Neuronal stem cell (in vitro differentiated cells): ENCODE measurements around the gene VCP.

Experiments used
- DNase-seq: peaks from one replicate; pipeline ENCODE4 v3.0.0-alpha.2; 2013; ENCODE audit warnings: low spot score
- H2AFZ ChIP-seq: one replicate; pipeline ENCODE4 v1.6.1; 2013; ENCODE audit warnings: mild to moderate bottlenecking, low read length, inconsistent platforms
- H2AK5ac ChIP-seq: 2 replicates; pipeline ENCODE4 v1.6.1; 2013; ENCODE audit warnings: low read depth, mild to moderate bottlenecking, inconsistent platforms, low read length, moderate library complexity, mixed read lengths
- H2BK120ac ChIP-seq: 2 replicates; pipeline ENCODE4 v1.6.1; 2013; ENCODE audit warnings: low read depth, mild to moderate bottlenecking, inconsistent platforms, low read length, moderate library complexity, mixed read lengths
- H2BK12ac ChIP-seq: one replicate; pipeline ENCODE4 v1.6.1; 2013; ENCODE audit warnings: low read length, inconsistent platforms
- H2BK15ac ChIP-seq: 2 replicates; pipeline ENCODE4 v1.6.1; 2013; ENCODE audit warnings: mild to moderate bottlenecking, low read length, inconsistent platforms, mixed read lengths
- H2BK5ac ChIP-seq: one replicate; pipeline ENCODE4 v1.6.1; 2013; ENCODE audit warnings: inconsistent platforms, mild to moderate bottlenecking, low read length, moderate library complexity
- H3K14ac ChIP-seq: one replicate; pipeline ENCODE4 v1.6.1; 2013; ENCODE audit warnings: low read length, inconsistent platforms
- H3K18ac ChIP-seq: 2 replicates; pipeline ENCODE4 v1.6.1; 2013; ENCODE audit warnings: low read length, inconsistent platforms
- H3K23ac ChIP-seq: 2 replicates; pipeline ENCODE4 v1.6.1; 2013; ENCODE audit warnings: low read depth, mild to moderate bottlenecking, mixed read lengths, low read length, inconsistent platforms; ENCODE audit not compliant: poor library complexity
- H3K27ac ChIP-seq: replicated peaks from 3 replicates; pipeline ENCODE4 v1.5.1; 2013; ENCODE audit warnings: low read length, inconsistent platforms
- H3K27me3 ChIP-seq, 3 experiments: 2 replicates each; pipeline ENCODE4 v1.6.1; 2013; ENCODE audit warnings: low read length in 3 of 3, mild to moderate bottlenecking in 2 of 3, inconsistent platforms in 1 of 3, low read depth in 1 of 3, mixed read lengths in 1 of 3, moderate library complexity in 1 of 3; ENCODE audit not compliant: control insufficient read depth in 3 of 3, insufficient read depth in 3 of 3
- H3K36me3 ChIP-seq, 2 donors: replicated peaks in 1 of 2; 2 replicates each; pipeline ENCODE4 v1.6.1; 2013; ENCODE audit warnings: low read length in 2 of 2; ENCODE audit not compliant: control insufficient read depth in 2 of 2, insufficient read depth in 2 of 2
- H3K4ac ChIP-seq: 2 replicates; pipeline ENCODE4 v1.6.1; 2013; ENCODE audit warnings: inconsistent platforms, mild to moderate bottlenecking, low read length, moderate library complexity
- H3K4me1 ChIP-seq, 2 donors: 1 replicate in 1 of 2; 2 replicates in 1 of 2; pipeline ENCODE4 v1.6.1; 2013; ENCODE audit warnings: low read length in 2 of 2, low read depth in 1 of 2; ENCODE audit not compliant: control insufficient read depth in 2 of 2, insufficient read depth in 1 of 2
- H3K4me2 ChIP-seq: one replicate; pipeline ENCODE4 v1.6.1; 2013; ENCODE audit warnings: mild to moderate bottlenecking, low read length, inconsistent platforms; ENCODE audit not compliant: insufficient read depth, poor library complexity, severe bottlenecking
- H3K4me3 ChIP-seq, 2 donors: 2 replicates each; pipeline ENCODE4 v1.5.1; 2013; ENCODE audit warnings: low read length in 2 of 2, mild to moderate bottlenecking in 2 of 2, inconsistent platforms in 1 of 2, moderate library complexity in 1 of 2
- H3K79me1 ChIP-seq: one replicate; pipeline ENCODE4 v1.6.1; 2013; ENCODE audit warnings: low read depth, mild to moderate bottlenecking, inconsistent platforms, low read length, moderate library complexity
- H3K9ac ChIP-seq: one replicate; pipeline ENCODE4 v1.6.1; 2013; ENCODE audit warnings: mild to moderate bottlenecking, low read depth, low read length, inconsistent platforms; ENCODE audit not compliant: poor library complexity
- H3K9me3 ChIP-seq, 2 donors: replicated peaks in 1 of 2; 2 replicates each; pipeline versions ENCODE3 to v1.6.1; 2013; ENCODE audit warnings: low read length in 2 of 2, mild to moderate bottlenecking in 2 of 2, inconsistent platforms in 1 of 2, low read depth in 1 of 2, mixed read lengths in 1 of 2, moderate library complexity in 1 of 2; ENCODE audit not compliant: control insufficient read depth in 2 of 2, insufficient read depth in 1 of 2
- H4K8ac ChIP-seq: one replicate; pipeline ENCODE4 v1.6.1; 2013; ENCODE audit warnings: low read depth, mild to moderate bottlenecking, inconsistent platforms, low read length, moderate library complexity
- H4K91ac ChIP-seq: one replicate; pipeline ENCODE4 v1.6.1; 2013; ENCODE audit warnings: low read length, low read depth, mild to moderate bottlenecking, inconsistent platforms; ENCODE audit not compliant: poor library complexity
- WGBS, 2 donors: extraction: QIAGEN DNeasy Blood & Tissue Kit; methylation state at CpG; one replicate each; pipeline ENCODE4 v1.1.7; 2013; ENCODE audit warnings: missing lambda C conversion rate in 2 of 2, mixed read lengths in 1 of 2; ENCODE audit not compliant: insufficient read length in 2 of 2, insufficient replicate concordance in 1 of 2; ENCODE audit errors: extremely low coverage in 2 of 2; 5-methylcytosine and 5-hydroxymethylcytosine counted together

The VCP gene

DNA sequence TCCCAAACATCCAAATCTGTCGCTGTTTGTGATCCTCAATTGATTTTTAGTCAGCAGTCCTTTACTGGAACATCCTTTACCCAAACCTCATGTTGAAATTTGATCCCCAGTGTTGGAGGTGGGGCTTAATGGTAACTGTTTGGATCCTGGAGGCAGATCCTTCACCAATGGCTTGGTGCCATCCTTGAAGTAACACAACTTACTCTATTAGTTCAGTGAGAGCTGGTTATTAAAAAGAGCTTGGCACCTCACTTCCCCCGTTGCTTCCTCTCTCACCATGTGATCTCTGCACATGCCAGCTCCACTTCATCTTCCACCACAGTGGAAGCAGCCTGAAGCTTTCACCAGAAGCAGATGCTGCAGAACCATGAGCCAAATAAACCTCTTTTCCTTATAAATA lies 42.6 kb downstream of the VCP start:
- no peak overlapping the region for H3K9ac ChIP-seq
- no peak overlapping the region for H2BK15ac ChIP-seq
- H3K4me3 ChIP-seq, result no peak overlapping the region
- WGBS, 2 donors, result no CpG with 5 or more reads among the region's 2 CpGs
- H3K14ac ChIP-seq, result no peak overlapping the region
- H3K23ac ChIP-seq, result no peak overlapping the region
- no peaks in the 10 kb centered on the region for H3K79me1 ChIP-seq
- no peak overlapping the region for H4K91ac ChIP-seq
- no peak overlapping the region for H3K4ac ChIP-seq
- H4K8ac ChIP-seq, result no peak overlapping the region
- H3K4me2 ChIP-seq, result no peak overlapping the region
- H2AFZ ChIP-seq, result no peak overlapping the region
- no peak overlapping the region for H2BK12ac ChIP-seq
- H3K27me3 ChIP-seq, result no peaks in the 10 kb centered on the region
- no peak overlapping the region for H3K27ac ChIP-seq
- H3K9me3 ChIP-seq, result peaks cover 2 to 11% of the 10 kb centered on the region in 2 donors
- no peak overlapping the region for H3K18ac ChIP-seq
- no peak overlapping the region for H2BK5ac ChIP-seq
- no peak overlapping the region for H2BK120ac ChIP-seq
- H3K4me1 ChIP-seq, result peaks cover 0 to 2% of the 10 kb centered on the region in 2 donors
- peaks cover 0 to 5% of the 10 kb centered on the region in 2 donors for H3K36me3 ChIP-seq
- H2AK5ac ChIP-seq, result no peak overlapping the region
- no peak for DNase-seq

DNA sequence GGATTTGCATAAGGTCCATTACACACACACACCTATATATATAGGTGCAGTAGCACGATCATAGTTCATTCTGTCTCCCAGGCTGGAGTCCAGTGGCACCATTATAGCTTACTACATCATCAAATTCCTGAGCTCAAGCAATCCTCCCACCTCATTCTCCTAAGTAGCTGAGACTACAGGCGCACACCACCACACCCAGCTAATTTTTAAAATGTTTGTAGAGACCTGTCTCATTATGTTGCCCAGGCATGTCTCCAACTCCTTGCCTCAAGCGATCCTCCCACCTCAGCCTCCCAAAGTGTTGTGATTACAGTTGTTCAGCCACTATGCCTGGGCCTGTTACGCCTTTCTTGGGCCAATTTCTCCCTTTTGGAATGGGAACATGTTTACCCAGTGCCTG lies 43.2 kb downstream of the VCP start:
- no peak overlapping the region for H3K27ac ChIP-seq
- no peak overlapping the region for H3K23ac ChIP-seq
- H2BK15ac ChIP-seq, result no peak overlapping the region
- no peak overlapping the region for H3K4me2 ChIP-seq
- H3K4ac ChIP-seq, result no peak overlapping the region
- H3K4me3 ChIP-seq, result no peak overlapping the region
- H3K18ac ChIP-seq, result no peak overlapping the region
- peaks cover 0 to 2% of the 10 kb centered on the region in 2 donors for H3K4me1 ChIP-seq
- H3K9ac ChIP-seq, result no peak overlapping the region
- H4K91ac ChIP-seq, result no peak overlapping the region
- H3K27me3 ChIP-seq, result no peaks in the 10 kb centered on the region
- peaks cover 0 to 5% of the 10 kb centered on the region in 2 donors for H3K36me3 ChIP-seq
- no peak overlapping the region for H2AFZ ChIP-seq
- DNase-seq, result no peak
- no peak overlapping the region for H2BK5ac ChIP-seq
- no peak overlapping the region for H2AK5ac ChIP-seq
- H2BK12ac ChIP-seq, result no peak overlapping the region
- no CpG with 5 or more reads among the region's 4 CpGs for WGBS, 2 donors
- H4K8ac ChIP-seq, result no peak overlapping the region
- H3K9me3 ChIP-seq, result peaks cover 2 to 11% of the 10 kb centered on the region in 2 donors
- no peak overlapping the region for H2BK120ac ChIP-seq
- no peaks in the 10 kb centered on the region for H3K79me1 ChIP-seq
- H3K14ac ChIP-seq, result no peak overlapping the region

GRCh38 chr9:35028341-35028740 lies 44.1 kb downstream of the VCP start:
- no peak overlapping the region for H2BK12ac ChIP-seq
- H3K14ac ChIP-seq, result no peak overlapping the region
- H4K8ac ChIP-seq, result no peak overlapping the region
- no peak overlapping the region for H3K27ac ChIP-seq
- H3K18ac ChIP-seq, result no peak overlapping the region
- peaks cover 2 to 11% of the 10 kb centered on the region in 2 donors for H3K9me3 ChIP-seq
- no peak overlapping the region for H3K23ac ChIP-seq
- H2BK5ac ChIP-seq, result no peak overlapping the region
- no peaks in the 10 kb centered on the region for H3K79me1 ChIP-seq
- no peak overlapping the region for H2BK120ac ChIP-seq
- no peak overlapping the region for H3K4me3 ChIP-seq
- H2AFZ ChIP-seq, result no peak overlapping the region
- H4K91ac ChIP-seq, result no peak overlapping the region
- no peak overlapping the region for H2AK5ac ChIP-seq
- H3K4ac ChIP-seq, result no peak overlapping the region
- no peak overlapping the region for H2BK15ac ChIP-seq
- no peaks in the 10 kb centered on the region for H3K27me3 ChIP-seq
- H3K36me3 ChIP-seq, result peaks cover 0 to 5% of the 10 kb centered on the region in 2 donors
- no peak overlapping the region for H3K4me2 ChIP-seq
- DNase-seq, result no peak
- H3K4me1 ChIP-seq, result peaks cover 0 to 2% of the 10 kb centered on the region in 2 donors
- H3K9ac ChIP-seq, result no peak overlapping the region

DNA sequence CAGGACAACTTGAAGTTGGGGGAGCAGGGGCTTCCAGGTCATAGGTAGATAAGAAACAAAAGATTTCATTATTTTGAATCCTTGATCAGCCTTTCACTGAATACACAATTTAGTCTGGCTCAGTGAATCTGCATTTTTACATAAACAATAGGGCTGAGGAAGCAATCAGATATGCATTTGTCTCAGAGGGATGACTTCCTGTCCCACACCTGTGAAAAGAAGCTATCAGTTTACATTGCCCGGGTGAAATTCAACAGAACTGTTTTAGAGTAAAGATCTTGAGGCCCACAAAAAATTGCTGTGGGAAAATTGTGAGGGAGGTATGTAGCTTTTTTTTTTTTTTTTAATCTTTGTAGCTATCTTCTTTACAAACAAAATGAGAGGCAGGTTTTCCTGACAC lies 44.6 kb downstream of the VCP start:
- no peak overlapping the region for H3K4ac ChIP-seq
- no peak for DNase-seq

More for the DNA sequence above, 44.6 kb downstream of the VCP start:
- peaks cover 0 to under 1% of the 10 kb centered on the region in 2 donors for H3K36me3 ChIP-seq
- no peak overlapping the region for H4K8ac ChIP-seq
- H3K4me3 ChIP-seq, result no peak overlapping the region
- H2BK5ac ChIP-seq, result no peak overlapping the region
- peaks cover 2 to 11% of the 10 kb centered on the region in 2 donors for H3K9me3 ChIP-seq
- peaks cover 0 to 2% of the 10 kb centered on the region in 2 donors for H3K4me1 ChIP-seq
- H3K27me3 ChIP-seq, result no peaks in the 10 kb centered on the region
- no peak overlapping the region for H2BK12ac ChIP-seq
- H3K9ac ChIP-seq, result no peak overlapping the region
- no peak overlapping the region for H3K4me2 ChIP-seq
- no peak overlapping the region for H4K91ac ChIP-seq
- H3K23ac ChIP-seq, result no peak overlapping the region
- no peak overlapping the region for H3K27ac ChIP-seq
- WGBS, 2 donors, result no CpG with 5 or more reads among the region's 1 CpG
- no peak overlapping the region for H3K18ac ChIP-seq
- no peak overlapping the region for H2BK120ac ChIP-seq
- H2BK15ac ChIP-seq, result no peak overlapping the region
- no peak overlapping the region for H2AFZ ChIP-seq
- no peak overlapping the region for H2AK5ac ChIP-seq
- H3K79me1 ChIP-seq, result no peaks in the 10 kb centered on the region
- H3K14ac ChIP-seq, result no peak overlapping the region
